Stimulated activated CD4-positive, alpha-beta T cell treated with anti-CD3 and anti-CD28 coated beads, Interleukin-2, amount 100 ng/mL, for 4 hours (primary cell): ENCODE results near the gene SSR2.
A peak's percentile ranks its signal among the peaks of the same experiment; 100 is the strongest.

ENCODE experiments used
- DNase-seq: peaks from one replicate; pipeline ENCODE4 v3.0.0-alpha.2; 2020; ENCODE audit warnings: low read depth

Gene SSR2

DNA sequence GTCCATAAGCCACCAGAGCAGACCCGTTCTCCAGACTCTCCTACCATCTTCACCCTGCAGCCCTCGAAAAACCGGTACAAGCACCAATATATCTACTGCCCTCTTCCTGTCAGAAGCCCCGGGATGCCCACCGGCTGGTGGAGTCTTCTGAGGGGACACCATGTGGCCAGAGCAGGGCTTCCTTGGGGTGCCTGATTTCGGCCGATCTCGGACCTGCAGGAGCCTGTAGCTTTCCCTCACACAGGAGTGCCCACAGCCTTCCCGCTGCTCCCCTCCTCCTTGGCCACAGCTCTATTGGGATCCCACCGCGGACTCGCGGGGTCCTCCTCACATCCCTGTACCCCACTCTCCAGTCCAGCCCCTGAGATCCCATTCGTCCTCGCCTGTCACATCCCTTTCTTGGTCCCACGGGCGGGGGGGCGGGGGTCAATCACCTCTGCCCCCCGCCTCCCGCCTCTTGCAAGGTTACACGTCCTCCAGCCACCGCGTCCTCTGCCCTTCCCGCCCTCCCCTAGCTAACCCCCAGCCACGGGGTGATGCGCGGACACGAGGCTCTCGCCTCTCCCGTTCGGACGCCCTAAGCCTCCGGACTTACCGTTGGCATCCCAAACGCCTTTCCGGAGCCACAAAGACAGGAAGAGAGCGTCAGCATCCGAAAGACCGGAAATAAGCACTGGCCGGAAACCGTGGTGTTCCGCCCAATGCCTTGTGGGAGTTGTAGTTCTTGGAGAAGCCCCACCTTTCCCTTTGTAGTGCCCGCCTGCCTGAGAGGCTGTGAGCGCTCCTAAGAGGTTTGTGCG, at the start of gene SSR2:
TSS of gene SSR2 (minus strand) at position 659 of the 800 bp plus-strand sequence. CDS start 784 bp downstream, outside the sequence.
- DNase-seq, result peak; percentile 79

DNA sequence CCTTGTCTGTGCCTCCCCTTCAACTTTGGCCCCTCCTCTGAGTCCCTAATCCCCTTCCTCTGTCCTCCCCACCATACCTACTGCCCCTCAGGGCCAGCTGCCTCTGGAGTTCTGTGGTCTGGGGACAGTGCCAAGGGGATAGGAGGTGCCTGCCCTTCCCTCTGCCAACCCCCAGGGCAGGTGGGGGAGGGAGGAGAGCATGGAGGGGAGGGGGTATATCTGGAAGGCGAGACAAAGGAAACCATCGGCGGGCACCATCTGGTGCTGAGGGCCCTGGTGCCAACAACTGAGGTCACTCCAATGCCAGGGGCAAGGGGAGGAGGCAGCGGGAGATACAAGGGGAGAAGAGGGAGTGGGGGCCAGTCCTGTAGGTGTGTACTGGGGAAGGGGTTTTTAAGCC, 49.8 kb upstream of the SSR2 start:
- no peak for DNase-seq

GRCh38 chr1:156069490-156070455, 49.0 kb upstream of the SSR2 start:
- DNase-seq, result no peak

DNA sequence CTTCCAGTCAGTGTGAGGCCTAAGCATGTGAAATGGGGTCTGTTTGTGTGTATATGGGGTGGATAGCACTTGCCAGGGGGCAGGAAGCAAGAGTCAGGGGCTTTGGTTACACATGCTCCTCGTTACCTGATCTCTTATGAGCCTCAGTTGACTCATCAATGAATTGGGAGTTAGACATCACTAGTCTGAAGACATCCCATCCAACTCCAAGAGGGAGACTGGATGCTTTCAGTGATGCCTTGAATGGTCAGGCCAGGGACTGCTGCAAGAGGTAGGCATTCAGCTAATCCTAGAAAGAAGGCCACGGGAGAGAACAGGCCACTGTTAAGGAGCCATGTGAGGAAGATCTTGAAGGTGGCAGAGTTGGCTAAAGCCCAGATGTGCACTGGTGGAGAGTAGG, 46.5 kb upstream of the SSR2 start:
- DNase-seq, result no peak

GRCh38 chr1:156065871-156066270, 45.1 kb upstream of the SSR2 start:
- DNase-seq, result no peak

- no peak for DNase-seq
Observed at GRCh38 chr1:156065212-156065611, 44.5 kb upstream of the SSR2 start.

GRCh38 chr1:156064615-156065014, 43.9 kb upstream of the SSR2 start:
- DNase-seq, result no peak

GRCh38 chr1:156063997-156064285, 43.2 kb upstream of the SSR2 start:
- no peak for DNase-seq

DNA sequence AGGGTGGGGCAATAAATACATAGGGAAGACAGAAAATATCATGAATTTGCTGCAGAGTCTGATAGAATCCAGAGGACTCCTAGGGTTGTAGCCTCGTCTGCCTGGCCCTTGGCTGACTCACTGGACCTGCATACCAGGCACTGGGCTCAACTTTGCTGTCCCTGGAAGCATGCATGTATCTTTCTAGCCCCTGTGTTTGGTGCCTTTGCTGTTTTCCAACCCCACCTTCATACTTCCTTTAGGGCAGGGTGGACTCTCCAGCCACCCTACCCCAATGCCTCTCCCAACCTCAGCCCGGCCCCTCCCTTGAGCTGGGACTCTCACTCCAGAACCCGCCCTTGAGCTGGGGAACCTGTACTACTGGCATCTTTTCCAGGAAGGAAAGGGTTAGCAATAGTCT, 41.4 kb upstream of the SSR2 start:
- DNase-seq, result no peak

DNA sequence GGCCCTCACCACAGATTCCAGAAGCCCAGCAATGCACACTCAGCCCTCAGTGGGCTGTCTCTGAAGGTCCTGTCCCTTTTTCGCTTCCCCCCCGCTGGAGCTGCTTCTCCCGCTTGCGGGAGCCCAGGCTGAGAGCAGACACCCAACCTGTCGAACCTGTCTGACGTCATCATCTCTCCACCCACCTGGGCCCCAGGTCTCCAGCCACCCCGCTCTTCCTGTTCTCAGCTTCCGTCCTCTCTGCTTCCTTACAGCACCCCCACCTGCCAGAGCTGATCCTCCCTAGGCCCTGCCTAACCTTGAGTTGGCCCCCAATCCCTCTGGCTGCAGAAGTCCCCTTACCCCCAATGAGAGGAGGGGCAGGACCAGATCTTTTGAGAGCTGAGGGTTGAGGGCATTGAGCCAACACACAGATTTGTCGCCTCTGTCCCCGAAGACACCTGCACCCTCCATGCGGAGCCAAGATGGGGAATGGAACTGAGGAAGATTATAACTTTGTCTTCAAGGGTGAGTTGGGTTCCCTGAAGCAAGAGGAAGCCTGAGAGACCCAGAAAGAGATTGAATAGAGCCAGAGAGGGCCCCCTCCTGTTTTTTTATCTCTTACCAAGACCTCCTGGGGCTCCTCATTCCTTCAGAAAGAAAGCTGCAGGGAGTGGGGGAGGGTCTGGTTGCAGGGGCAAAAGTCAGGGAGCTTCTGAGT, 40.3 kb upstream of the SSR2 start, which contains the start of gene RAB25:
TSS of gene RAB25 (plus strand) at position 224 of the 700 bp plus-strand sequence. CDS start at position 465, 241 bp downstream.
- no peak for DNase-seq

DNA sequence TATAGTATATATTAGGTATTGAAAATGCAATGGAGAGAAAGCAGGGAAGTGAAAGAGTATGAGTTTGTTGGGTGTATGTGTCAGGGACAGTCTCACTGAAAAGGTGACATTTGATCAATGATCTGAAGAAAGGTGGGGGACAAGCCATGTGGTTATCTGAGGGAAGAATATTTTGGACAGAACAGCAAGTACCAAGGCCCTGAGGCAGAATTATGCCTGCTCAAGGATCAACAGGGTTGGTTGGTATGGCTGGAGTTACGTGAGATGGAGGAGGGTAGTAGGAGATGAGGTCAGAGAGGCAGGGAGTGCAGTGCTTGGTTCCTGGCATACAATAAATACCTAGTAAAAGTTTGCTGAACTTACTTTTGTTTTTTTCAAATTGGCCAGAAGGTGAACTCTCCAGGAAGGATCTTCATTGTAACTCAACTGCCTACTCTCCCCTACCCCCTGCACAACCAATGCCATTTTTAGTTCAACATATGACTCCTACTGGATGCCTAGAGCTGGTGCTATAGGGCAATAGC, 35.6 kb upstream of the SSR2 start:
- DNase-seq, result no peak

GRCh38 chr1:156055281-156056048, 34.7 kb upstream of the SSR2 start:
- DNase-seq, result no peak

- peak; percentile 95 for DNase-seq
Observed at GRCh38 chr1:156054500-156055280, 33.9 kb upstream of the SSR2 start, which contains the start of gene LAMTOR2. TSS of gene LAMTOR2 (plus strand) at chr1:156054782. CDS start at chr1:156054890, 108 bp downstream.

DNA sequence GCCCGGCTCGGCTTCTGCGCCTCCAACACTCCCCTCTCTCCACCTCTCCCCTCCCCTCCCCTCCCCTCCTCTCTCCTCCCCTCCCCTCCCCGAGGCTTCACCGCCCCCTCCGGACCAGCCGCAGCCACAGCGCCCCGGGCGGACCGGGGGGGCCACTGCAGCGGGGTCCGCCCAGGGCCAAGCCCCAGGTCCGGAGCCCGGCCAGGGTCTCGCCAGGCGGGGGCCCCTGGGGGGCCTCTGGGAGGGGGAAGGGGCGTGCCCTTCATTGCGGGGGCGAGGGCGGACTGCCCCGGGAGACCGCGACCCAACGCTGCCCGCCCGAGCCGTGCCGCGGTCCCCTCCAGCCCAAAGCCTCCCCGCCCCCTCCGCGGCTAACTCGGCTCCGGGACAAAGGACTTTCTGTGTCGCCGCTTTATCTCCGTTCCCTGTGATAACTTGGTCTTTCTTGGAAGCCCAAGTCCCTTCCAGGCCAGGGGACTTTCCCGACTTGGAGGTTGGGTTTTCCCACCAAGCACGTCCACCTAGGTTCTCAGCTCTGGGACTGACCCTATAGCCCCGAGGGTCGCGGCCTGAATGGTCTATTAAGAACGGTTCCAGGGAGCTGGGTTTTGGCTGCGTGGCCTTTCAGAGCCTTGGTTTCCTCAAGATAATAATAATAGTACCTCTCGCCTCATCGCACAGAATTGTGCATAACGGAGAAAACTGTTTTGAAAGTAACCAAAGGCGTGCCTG, 33.2 kb upstream of the SSR2 start, which contains the start of gene UBQLN4:
TSS of gene UBQLN4 (minus strand) at position 31 of the 732 bp plus-strand sequence. CDS start 97 bp downstream, outside the sequence.
- peak; percentile 85 for DNase-seq

DNA sequence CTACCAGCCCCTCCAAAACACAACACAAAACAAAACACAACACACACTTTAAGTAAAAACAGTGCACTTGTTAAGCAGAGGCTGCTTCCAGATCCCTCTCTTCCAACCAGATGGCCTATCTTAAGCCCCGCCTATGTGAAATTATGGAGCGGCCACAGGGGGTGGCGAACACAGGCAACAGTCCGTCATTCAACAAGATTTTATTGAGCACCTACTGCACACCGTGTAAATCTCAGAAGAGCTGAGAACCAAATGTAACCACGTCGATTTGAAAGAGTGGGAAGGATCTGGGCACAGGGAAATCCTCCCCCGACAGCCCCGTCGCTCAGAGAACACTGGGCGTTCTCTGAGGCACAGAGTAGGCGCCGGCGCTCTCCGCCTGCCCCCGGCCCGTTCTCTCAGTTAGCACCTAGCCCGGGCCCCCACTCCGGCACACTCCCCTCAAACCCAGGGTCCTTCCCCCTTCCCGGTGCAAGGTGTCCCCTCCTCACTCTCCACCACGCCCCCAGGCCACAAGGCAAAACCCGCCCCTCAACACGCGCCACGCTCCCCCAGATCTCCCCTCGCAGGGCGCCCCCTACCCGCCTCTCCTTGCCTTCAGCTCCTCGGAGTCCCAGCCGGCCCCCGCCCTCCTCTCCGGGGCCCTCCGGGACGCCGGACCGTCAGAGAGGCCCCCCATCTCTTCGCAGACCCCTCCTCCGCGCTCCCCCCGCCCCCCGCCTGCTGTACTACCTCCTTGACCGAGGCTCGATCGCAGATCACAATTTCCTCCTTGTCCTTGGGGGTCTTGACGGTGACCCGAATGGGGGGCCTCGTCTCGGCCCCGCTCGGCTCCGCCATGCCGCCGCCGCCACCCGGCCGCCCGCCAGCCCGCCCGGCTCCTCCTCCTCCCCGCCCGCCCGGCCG, 32.4 kb upstream of the SSR2 start:
- DNase-seq, result peak; percentile 61

DNA sequence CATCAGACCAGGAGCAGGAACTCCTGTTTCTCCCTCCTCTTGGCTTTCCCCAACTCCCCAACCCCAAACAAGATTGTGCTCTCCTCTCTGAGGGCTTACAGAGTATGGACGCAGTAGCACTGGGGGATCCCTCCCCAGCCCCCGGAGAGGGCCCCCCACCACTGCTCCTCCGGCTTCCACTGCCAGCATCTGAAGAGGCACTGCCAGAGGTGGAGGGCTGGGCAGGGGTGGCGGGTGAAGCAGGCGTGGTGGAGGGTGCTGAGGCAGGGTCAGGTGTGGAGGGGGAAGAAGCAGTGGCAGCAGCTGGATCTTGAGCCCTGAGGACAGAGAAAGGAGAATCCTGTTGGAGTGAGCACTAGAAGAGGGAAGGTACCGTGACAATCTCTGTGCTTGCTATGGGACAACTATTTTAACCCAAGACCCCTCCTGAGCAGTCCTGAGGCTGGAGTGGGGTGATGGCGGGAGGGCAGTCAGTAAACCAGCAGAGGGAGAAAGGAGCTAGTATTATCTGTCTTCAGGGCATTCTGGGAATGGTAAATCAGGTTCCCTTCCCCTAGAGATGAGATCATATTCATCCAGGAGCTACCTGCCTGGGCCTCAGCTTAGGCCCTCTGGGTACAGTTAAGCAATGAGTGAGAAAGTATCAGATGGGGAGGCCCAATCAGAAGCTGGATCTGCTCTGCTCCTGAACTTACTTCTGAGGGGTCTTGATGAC, 30.4 kb upstream of the SSR2 start:
- DNase-seq, result no peak

DNA sequence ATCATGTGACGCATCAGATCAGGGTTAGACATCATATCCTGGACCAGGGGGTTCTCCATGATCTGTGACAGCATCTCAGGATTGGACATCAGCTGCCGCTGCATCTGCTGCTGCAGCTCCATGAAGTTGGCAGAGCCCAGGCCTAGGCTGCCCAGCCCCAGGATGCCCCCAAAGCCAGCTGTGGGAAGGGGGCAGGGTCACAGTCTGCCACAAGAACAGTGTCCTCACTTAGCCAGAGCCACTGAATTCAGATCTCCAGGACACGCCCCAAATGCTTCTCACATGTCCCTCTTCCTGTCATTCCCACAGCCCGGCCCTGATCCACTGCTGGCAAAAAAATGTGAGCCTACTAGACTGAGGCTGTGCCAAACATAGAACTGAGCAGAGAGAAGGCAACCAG, 29.6 kb upstream of the SSR2 start:
- no peak for DNase-seq
